HepG2 (cell line): ENCODE data around the gene TTC31. TPM values are rescaled to one million over a fixed set of nuclear protein-coding genes. Genes with fewer than 3 reads are reported as not detected.
A peak's percentile ranks its signal among the peaks of the same experiment; 100 is the strongest.

Experiments
- DPF2 ChIP-seq: sonication (generic); formaldehyde crosslinking; IDR thresholded peaks from 2 replicates; pipeline ENCODE4 v1.4.0; 2020; ENCODE audit warnings: mild to moderate bottlenecking, low read depth, missing genetic modification reagents, borderline replicate concordance
- ERF ChIP-seq: IDR thresholded peaks from 2 replicates; pipeline ENCODE4 v1.6.1; 2018; ENCODE audit warnings: missing biosample characterization, missing genetic modification reagents
- HNRNPUL1 ChIP-seq: fragments of 200-400 bp; formaldehyde crosslinking; IDR thresholded peaks from 2 replicates; pipeline ENCODE4 v1.6.1; 2017; ENCODE audit warnings: low read depth, mild to moderate bottlenecking, low read length, moderate library complexity
- NCOA2 ChIP-seq: sonication (generic); formaldehyde crosslinking; IDR thresholded peaks from 2 replicates; pipeline ENCODE4 v1.8.0; 2022; ENCODE audit warnings: inconsistent platforms
- NFIC ChIP-seq: IDR thresholded peaks from 2 replicates; pipeline ENCODE4 v1.6.1; 2012; ENCODE audit warnings: mild to moderate bottlenecking, low read length, inconsistent platforms
- PAWR ChIP-seq: sonication (generic); formaldehyde crosslinking; IDR thresholded peaks from 2 replicates; pipeline ENCODE4 v1.4.0; 2020; ENCODE audit warnings: missing genetic modification reagents, mild to moderate bottlenecking, borderline replicate concordance
- SRSF4 ChIP-seq: fragments of 200-400 bp; formaldehyde crosslinking; IDR thresholded peaks from one replicate; pipeline ENCODE4 v1.6.1; 2018; ENCODE audit warnings: mild to moderate bottlenecking, low read depth, low read length, moderate library complexity; ENCODE audit not compliant: poor library complexity, severe bottlenecking
- ZBTB38 ChIP-seq: sonication (generic); formaldehyde crosslinking; IDR thresholded peaks from 2 replicates; pipeline ENCODE4 v1.5.1; 2020; ENCODE audit warnings: mild to moderate bottlenecking, missing genetic modification reagents
- ZNF225 ChIP-seq: sonication (generic); formaldehyde crosslinking; IDR thresholded peaks from 2 replicates; pipeline ENCODE4 v1.4.0; 2020; ENCODE audit warnings: mild to moderate bottlenecking, missing genetic modification reagents
- ZNF256 ChIP-seq: sonication (generic); formaldehyde crosslinking; conservative IDR thresholded peaks from 2 replicates; pipeline ENCODE4 v1.4.0; 2020; ENCODE audit warnings: missing genetic modification reagents
- ZNF788 ChIP-seq: sonication (generic); formaldehyde crosslinking; IDR thresholded peaks from 2 replicates; pipeline ENCODE4 v1.5.0; 2020; ENCODE audit warnings: mild to moderate bottlenecking, missing genetic modification reagents, borderline replicate concordance
- ZSCAN20 ChIP-seq: sonication (generic); formaldehyde crosslinking; IDR thresholded peaks from 2 replicates; pipeline ENCODE4 v1.4.0; 2020; ENCODE audit warnings: missing genetic modification reagents, mild to moderate bottlenecking, borderline replicate concordance
- polyA plus RNA-seq, 8 experiments: library from polyadenylated mRNA; depleted of rRNA in 3 of 8; stranded (reverse) in 7 of 8; unstranded in 1 of 8; fragments of >200 nt; fragmentation: Illumina TruSeq in 4 of 8; extraction: Trizol in 4 of 8; gene quantifications; 2 replicates each; pipeline versions ENCODE4 v1.2.1 to v1.2.3, GENCODE V29; 2011 to 2016; ENCODE audit warnings: low read depth in 4 of 8, missing spikeins in 1 of 8, mixed read lengths in 1 of 8; ENCODE audit not compliant: insufficient read depth in 1 of 8
- total RNA-seq, 5 experiments: library from RNA; depleted of rRNA; stranded (reverse); fragments of >200 nt; fragmentation: Illumina TruSeq; extraction: Trizol; gene quantifications; 2 replicates each; pipeline ENCODE4 v1.2.3, GENCODE V29; 2016; ENCODE audit warnings: low read depth in 1 of 5
- TF ChIP-seq, protein P1 (sequence below): fragments of 450-650 bp; IDR thresholded peaks from 2 replicates; pipeline ENCODE4 v1.6.1; 2017; ENCODE audit warnings: mild to moderate bottlenecking
- TF ChIP-seq, protein P2 (sequence below), 2 experiments: sonication (generic) in 1 of 2; formaldehyde crosslinking in 1 of 2; IDR thresholded peaks; 2 replicates each; pipeline versions ENCODE4 v1.4.0 to v1.6.1; 2018 to 2020; ENCODE audit warnings: missing genetic modification reagents in 2 of 2, borderline replicate concordance in 1 of 2, low read depth in 1 of 2, mild to moderate bottlenecking in 1 of 2, missing biosample characterization in 1 of 2
- TF ChIP-seq, protein P3 (sequence below): sonication (generic); formaldehyde crosslinking; IDR thresholded peaks from 2 replicates; pipeline ENCODE4 v1.5.1; 2020; ENCODE audit warnings: mild to moderate bottlenecking, missing genetic modification reagents, borderline replicate concordance

The TTC31 gene
- total and polyA plus RNA-seq, 2 of the 13 experiments (the other 11 are each of a cell fraction or from before 2014, with no cell fraction given) = 28.3 to 39.5 TPM

DNA sequence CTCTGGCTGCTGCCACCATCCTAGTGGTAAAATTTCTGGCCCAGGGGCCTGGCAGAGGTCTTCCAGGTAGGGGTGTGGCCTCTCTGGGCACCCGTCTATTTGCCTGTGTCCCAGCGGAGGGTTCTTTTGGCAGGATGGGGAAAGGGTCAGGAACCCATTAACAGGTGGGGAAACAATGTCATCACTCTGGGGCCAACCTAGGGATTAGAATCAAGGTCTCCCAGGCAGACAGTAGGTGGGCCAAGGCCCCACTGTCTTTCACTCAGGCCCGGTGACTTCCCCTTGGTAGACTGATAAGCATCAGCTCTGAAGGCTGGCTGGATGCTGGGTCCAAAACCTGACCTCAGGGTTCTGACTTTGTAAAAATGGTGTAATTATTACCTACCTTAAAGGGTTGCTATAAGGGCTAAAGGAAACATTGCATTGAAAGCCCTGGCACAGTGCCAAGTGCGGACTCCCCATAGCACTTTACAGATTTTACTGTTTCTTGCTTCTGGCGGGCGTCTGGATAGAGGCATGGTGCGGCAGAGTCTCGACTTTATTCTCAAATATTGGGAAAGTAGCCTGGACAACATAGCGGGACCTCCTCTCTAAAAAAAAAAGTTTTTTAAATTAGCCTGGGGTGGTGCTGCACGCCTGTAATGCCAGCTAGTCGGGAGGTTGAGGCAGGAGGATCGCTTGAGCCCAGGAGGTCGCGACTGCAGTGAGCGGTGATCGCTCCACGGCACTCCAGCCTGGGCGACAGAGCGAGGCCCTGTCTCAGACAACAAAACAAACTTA is 14.3 kb downstream of the TTC31 start (continued):
- no peak for TF ChIP-seq ZBTB38
- TF ChIP-seq ZSCAN20 (CRISPR knock-in tag) = no peak
- no peak for TF ChIP-seq ZNF256 (CRISPR knock-in tag)
- TF ChIP-seq ZNF788 (CRISPR knock-in tag) = 0 out of 2 replicates have a peak, but pooled peaks have one; percentile 17
- TF ChIP-seq, protein P1, sequence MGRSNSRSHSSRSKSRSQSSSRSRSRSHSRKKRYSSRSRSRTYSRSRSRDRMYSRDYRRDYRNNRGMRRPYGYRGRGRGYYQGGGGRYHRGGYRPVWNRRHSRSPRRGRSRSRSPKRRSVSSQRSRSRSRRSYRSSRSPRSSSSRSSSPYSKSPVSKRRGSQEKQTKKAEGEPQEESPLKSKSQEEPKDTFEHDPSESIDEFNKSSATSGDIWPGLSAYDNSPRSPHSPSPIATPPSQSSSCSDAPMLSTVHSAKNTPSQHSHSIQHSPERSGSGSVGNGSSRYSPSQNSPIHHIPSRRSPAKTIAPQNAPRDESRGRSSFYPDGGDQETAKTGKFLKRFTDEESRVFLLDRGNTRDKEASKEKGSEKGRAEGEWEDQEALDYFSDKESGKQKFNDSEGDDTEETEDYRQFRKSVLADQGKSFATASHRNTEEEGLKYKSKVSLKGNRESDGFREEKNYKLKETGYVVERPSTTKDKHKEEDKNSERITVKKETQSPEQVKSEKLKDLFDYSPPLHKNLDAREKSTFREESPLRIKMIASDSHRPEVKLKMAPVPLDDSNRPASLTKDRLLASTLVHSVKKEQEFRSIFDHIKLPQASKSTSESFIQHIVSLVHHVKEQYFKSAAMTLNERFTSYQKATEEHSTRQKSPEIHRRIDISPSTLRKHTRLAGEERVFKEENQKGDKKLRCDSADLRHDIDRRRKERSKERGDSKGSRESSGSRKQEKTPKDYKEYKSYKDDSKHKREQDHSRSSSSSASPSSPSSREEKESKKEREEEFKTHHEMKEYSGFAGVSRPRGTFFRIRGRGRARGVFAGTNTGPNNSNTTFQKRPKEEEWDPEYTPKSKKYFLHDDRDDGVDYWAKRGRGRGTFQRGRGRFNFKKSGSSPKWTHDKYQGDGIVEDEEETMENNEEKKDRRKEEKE = no peak
- 0 out of 2 replicates have a peak, but pooled peaks have one; percentile 64 for TF ChIP-seq PAWR (CRISPR knock-in tag)
- no peak for TF ChIP-seq ERF (CRISPR knock-in tag)
- TF ChIP-seq NCOA2 (CRISPR knock-in tag) = peak; percentile 73; the same call in 1 of the 2 replicates
- peak; percentile 95 for TF ChIP-seq NFIC
- TF ChIP-seq DPF2 (CRISPR knock-in tag) = peak; percentile 62
- TF ChIP-seq, protein P2, sequence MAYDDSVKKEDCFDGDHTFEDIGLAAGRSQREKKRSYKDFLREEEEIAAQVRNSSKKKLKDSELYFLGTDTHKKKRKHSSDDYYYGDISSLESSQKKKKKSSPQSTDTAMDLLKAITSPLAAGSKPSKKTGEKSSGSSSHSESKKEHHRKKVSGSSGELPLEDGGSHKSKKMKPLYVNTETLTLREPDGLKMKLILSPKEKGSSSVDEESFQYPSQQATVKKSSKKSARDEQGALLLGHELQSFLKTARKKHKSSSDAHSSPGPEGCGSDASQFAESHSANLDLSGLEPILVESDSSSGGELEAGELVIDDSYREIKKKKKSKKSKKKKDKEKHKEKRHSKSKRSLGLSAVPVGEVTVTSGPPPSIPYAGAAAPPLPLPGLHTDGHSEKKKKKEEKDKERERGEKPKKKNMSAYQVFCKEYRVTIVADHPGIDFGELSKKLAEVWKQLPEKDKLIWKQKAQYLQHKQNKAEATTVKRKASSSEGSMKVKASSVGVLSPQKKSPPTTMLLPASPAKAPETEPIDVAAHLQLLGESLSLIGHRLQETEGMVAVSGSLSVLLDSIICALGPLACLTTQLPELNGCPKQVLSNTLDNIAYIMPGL (CRISPR knock-in tag; IDR thresholded peaks at IDR 0.05; ENCODE audit: borderline replicate concordance in 1 of 2, low read depth in 1 of 2) = no peak
- no peak for TF ChIP-seq ZNF225
- no peak for TF ChIP-seq SRSF4
- TF ChIP-seq, protein P3, sequence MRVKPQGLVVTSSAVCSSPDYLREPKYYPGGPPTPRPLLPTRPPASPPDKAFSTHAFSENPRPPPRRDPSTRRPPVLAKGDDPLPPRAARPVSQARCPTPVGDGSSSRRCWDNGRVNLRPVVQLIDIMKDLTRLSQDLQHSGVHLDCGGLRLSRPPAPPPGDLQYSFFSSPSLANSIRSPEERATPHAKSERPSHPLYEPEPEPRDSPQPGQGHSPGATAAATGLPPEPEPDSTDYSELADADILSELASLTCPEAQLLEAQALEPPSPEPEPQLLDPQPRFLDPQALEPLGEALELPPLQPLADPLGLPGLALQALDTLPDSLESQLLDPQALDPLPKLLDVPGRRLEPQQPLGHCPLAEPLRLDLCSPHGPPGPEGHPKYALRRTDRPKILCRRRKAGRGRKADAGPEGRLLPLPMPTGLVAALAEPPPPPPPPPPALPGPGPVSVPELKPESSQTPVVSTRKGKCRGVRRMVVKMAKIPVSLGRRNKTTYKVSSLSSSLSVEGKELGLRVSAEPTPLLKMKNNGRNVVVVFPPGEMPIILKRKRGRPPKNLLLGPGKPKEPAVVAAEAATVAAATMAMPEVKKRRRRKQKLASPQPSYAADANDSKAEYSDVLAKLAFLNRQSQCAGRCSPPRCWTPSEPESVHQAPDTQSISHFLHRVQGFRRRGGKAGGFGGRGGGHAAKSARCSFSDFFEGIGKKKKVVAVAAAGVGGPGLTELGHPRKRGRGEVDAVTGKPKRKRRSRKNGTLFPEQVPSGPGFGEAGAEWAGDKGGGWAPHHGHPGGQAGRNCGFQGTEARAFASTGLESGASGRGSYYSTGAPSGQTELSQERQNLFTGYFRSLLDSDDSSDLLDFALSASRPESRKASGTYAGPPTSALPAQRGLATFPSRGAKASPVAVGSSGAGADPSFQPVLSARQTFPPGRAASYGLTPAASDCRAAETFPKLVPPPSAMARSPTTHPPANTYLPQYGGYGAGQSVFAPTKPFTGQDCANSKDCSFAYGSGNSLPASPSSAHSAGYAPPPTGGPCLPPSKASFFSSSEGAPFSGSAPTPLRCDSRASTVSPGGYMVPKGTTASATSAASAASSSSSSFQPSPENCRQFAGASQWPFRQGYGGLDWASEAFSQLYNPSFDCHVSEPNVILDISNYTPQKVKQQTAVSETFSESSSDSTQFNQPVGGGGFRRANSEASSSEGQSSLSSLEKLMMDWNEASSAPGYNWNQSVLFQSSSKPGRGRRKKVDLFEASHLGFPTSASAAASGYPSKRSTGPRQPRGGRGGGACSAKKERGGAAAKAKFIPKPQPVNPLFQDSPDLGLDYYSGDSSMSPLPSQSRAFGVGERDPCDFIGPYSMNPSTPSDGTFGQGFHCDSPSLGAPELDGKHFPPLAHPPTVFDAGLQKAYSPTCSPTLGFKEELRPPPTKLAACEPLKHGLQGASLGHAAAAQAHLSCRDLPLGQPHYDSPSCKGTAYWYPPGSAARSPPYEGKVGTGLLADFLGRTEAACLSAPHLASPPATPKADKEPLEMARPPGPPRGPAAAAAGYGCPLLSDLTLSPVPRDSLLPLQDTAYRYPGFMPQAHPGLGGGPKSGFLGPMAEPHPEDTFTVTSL (CRISPR knock-in tag) = peak; percentile 14; the same call in 1 of the 2 replicates
- no peak for TF ChIP-seq HNRNPUL1
